Activated CD4-positive, alpha-beta T cell treated with anti-CD3 and anti-CD28 coated beads, Interleukin-2, amount 10 ng/mL, durations not matched to agents 24 days and 14 days (primary cell): ENCODE data around the gene ENG. TPM values are rescaled to one million over a fixed set of nuclear protein-coding genes. Genes with fewer than 3 reads are reported as not detected.
A peak's percentile ranks its signal among the peaks of the same experiment; 100 is the strongest.

Source experiments
- DNase-seq: peaks from one replicate; pipeline ENCODE4 v3.0.0; 2022
- H3K27ac Mint-ChIP-seq: one replicate; pipeline ENCODE4 v1.8.0; 2022; ENCODE audit warnings: mild to moderate bottlenecking, mixed read lengths
- H3K27me3 Mint-ChIP-seq: one replicate; pipeline ENCODE4 v1.8.0; 2022; ENCODE audit warnings: mixed read lengths
- H3K36me3 Mint-ChIP-seq: one replicate; pipeline ENCODE4 v1.8.0; 2022; ENCODE audit warnings: low read depth, mild to moderate bottlenecking, mixed read lengths
- H3K4me1 Mint-ChIP-seq: one replicate; pipeline ENCODE4 v1.8.0; 2021; ENCODE audit warnings: mixed read lengths
- H3K4me3 Mint-ChIP-seq: one replicate; pipeline ENCODE4 v1.8.0; 2022; ENCODE audit warnings: mild to moderate bottlenecking, moderate library complexity, mixed read lengths
- H3K9me3 Mint-ChIP-seq: one replicate; pipeline ENCODE4 v1.8.0; 2021; ENCODE audit warnings: mixed read lengths
- intact Hi-C: fragments of 100-400 bp; cut with micrococcal nuclease; formaldehyde crosslinking; loops from one replicate; pipeline ENCODE4 v1.15.1; 2023
- total RNA-seq: library from RNA; stranded (reverse); gene quantifications from 2 replicates; pipeline ENCODE4 v1.2.3, GENCODE V29; 2022

ENG gene
- total RNA-seq, 1 donor from 2014 or later, result 29.9 TPM

GRCh38 chr9:127765418-127765817, 89.0 kb downstream of the ENG start:
- Mint-ChIP-seq H3K27me3 (no peaks in the 10 kb centered on the region), H3K9me3 (no peaks in the 10 kb centered on the region), H3K36me3 (peaks cover 57% of the 10 kb centered on the region), H3K27ac (peak overlapping the region; percentile 39), H3K4me1 (peaks cover 59% of the 10 kb centered on the region), H3K4me3 (no peak overlapping the region)
- DNase-seq, result no peak
- intact Hi-C loops, result loop anchor here (2.0 kb wide), 1 partner anchor 13 kb away; the partner anchor contains the start of gene SH2D3C

Other genes with a start within 250 kb of the ENG start
- 26.5 and 31.1 TPM in 2 replicates for gene STXBP1, start 242.4 kb downstream of the ENG start, total RNA-seq
- not detected in 2 replicates for gene CFAP157, start 147.7 kb downstream of the ENG start, total RNA-seq
- 22.8 TPM in 2 replicates for gene PTRH1, start 139.0 kb downstream of the ENG start, total RNA-seq
- not detected in 2 replicates for gene TTC16, start 138.6 kb downstream of the ENG start, total RNA-seq
- 20.4 and 21.4 TPM in 2 replicates for gene TOR2A, start 119.4 kb downstream of the ENG start, total RNA-seq
- 22.2 and 23.3 TPM in 2 replicates for gene SH2D3C, start 76.0 kb downstream of the ENG start, total RNA-seq
- 79.1 and 96.4 TPM in 2 replicates for gene CDK9, start 68.6 kb downstream of the ENG start, total RNA-seq
- gene FPGS, start 51.8 kb downstream of the ENG start, total RNA-seq, result 126 and 128 TPM in 2 replicates
- 18.0 and 19.9 TPM in 2 replicates for gene AK1, start 23.0 kb upstream of the ENG start, total RNA-seq
- 53.3 and 61.2 TPM in 2 replicates for gene ST6GALNAC6, start 44.9 kb upstream of the ENG start, total RNA-seq
- gene ST6GALNAC4, start 62.4 kb upstream of the ENG start, total RNA-seq, result 28.0 and 28.3 TPM in 2 replicates
- 0.89 and 0.90 TPM in 2 replicates for gene PIP5KL1, start 76.1 kb upstream of the ENG start, total RNA-seq
- 62.7 and 65.1 TPM in 2 replicates for gene DPM2, start 83.2 kb upstream of the ENG start, total RNA-seq
- gene EEIG1, start 126.3 kb upstream of the ENG start, total RNA-seq, result 56.1 and 64.4 TPM in 2 replicates
- 9.6 and 11.1 TPM in 2 replicates for gene NAIF1, start 212.7 kb upstream of the ENG start, total RNA-seq
- 12.2 and 14.0 TPM in 2 replicates for gene SLC25A25, start 213.6 kb upstream of the ENG start, total RNA-seq